ENCODE results near the gene ABCC2.

Gene ABCC2

DNA sequence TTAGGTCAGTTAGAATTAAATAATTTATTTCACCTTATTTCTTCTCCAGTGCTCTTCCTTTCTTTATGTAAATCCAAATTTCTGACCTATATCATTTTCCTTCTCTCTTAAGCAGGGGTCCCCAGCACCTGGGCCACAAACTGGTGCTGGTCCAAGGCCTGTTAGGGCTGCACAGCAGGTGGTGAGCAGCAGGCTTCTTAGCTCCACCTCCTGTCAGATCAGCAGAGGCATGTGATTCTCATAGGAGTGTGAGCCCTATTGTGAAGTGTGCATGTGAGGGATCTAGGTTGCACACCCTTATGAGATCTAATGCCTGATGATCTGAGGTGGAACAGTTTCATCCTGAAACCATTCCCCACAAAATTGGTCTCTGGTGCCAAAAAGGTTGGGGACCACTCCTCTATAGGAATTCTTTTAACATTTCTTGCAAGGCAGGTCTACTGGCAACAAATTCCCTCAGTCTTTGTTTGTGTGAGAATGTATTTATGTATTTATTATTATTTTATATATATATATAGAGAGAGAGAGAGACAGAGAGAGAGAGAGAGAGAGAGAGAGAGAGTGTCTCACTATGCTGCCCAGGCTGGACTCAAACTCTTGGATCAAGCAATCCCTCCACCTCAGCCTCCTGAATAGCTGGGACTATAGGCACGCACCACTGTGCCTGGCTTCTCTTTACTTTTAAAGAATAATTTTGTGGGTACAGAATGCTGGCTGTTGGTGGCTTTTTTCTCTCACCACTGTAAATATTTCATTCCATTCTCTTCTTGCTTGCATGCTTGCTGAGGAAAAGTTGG is 4.3 kb upstream of the ABCC2 start:
- peak; percentile 38 for DNase-seq

DNA sequence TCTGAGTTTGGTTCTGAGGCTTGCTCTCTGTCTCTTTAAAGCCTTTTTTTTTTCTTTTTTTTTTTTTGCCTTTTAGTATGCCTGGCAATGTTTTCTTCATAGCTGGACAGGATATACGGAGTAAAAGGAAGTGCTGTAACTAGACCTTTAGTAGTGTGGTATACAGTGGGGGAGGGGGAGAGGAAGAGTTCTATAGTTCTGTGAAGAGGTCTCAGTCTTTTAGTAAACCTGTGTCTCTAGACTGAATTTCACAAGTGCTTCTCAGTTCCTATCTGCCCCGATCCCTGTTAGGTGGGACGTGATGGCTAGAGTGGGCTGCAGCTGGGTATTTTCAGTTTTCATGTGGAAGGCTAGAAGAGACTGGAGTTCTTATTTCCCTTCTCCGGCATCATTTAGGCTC is 3.1 kb upstream of the ABCC2 start:
- DNase-seq = peak; percentile 73

DNA sequence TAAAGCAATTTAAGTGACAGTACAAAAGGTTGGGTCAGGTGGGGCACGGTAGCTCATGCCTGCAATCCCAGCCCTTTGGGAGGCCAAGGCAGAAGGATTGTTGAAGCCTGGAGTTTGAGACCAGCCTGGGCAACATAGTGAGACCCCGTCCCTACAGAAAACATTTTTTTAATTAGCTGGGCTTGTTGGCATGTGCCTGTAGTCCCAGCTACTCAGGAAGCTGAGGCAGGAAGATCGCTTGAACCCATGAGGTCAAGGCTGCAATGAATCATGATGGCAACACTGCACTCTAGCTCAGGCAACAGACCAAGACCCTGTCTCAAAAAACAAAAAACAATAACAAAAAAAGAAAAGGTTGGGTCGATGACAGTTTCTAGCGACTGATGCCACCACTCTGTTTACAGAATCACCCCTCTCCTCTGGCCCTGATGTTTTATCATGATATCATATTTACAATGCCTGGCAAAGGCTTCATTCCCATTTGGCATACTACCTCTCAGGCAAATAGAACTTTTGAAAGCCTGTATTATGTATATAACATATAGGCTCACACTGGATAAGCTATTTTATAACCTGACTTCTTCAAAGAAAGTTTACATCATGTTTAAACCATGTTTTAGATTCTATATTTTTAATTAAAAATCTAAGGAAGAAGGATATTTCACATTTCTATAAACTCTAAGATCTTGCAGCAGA is 558 bp upstream of the ABCC2 start:
- no peak for DNase-seq

DNA sequence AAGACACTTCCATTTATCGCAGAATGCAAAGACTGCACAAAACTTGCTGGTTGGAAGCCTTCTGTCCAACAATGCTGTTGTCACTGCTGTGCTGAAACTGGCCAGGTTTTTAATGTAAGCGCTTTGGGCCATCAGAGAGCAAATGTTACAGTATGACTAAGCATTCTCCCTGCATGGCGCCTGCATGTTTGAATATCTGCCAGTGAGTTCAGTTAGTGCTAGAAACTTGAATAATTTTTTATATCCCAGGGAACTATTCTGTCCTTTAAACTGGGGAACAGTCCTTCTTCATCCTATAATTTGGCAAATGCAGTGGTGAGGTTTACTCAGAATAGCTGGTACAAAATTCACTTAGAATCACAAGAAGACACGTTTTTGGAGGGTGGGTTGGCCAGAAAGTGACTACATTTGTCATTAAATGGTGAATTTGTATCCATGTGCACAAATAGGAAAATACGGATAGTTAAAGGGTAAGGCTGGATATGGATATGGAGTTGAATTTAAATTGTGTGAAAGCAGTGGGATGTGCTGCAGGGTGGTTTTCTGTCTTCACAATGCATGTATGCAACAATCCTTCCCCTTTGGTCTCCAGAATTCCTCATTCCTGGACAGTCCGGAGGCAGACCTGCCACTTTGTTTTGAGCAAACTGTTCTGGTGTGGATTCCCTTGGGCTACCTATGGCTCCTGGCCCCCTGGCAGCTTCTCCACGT is 1.7 kb downstream of the ABCC2 start:
- peak; percentile 80 for DNase-seq

DNA sequence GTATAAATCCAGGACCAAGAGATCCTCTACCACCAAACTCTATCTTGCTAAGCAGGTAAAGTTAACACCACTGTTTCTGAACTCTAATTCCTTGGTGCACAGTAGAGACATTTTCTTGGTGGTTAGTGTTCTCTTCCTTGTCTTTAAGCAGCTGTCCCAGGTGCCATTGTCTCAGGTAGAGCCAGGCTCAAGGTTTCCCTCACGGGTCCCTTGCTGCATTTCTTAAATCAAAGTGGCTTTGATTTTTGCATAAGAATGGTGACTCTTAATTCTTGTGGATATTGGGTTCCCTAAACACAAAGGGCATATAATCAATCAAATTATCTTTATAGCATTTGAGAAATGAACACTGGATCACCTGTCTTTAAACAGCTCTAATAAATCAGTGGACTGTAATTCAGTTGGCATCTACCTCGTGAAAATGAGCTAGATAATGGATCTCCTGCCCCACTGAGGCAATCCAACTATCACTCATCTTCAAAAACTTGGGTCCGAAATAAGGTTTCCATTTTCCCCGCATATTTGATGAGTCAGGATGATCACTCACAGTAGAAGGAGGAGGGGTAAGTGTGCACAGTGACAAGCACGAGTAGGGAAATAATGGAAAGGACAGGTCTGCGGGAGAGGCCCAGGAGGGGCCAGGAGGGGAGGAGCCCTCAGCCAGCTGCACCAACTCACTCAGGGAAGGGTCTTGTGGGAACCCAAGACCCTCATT is 2.4 kb downstream of the ABCC2 start:
- peak; percentile 63 for DNase-seq

DNA sequence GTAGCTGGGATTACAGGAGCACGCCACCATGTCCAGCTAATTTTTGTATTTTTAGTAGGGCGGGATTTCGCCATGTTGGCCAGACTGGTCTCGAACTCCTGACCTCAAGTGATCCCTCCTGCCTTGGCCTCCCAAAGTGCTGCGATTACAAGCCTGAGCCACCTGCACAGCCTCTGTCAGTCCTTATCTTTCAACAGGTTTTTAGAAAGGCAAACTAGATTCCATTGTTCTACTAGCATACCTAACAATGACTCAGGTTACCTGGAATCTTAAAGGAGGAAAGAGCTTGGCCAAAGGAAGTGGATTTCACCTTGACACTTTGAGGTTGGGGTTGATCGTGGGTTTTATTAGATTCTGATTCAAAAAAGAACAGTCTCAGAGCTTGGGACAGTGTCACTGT is 3.2 kb downstream of the ABCC2 start:
- no peak for DNase-seq

DNA sequence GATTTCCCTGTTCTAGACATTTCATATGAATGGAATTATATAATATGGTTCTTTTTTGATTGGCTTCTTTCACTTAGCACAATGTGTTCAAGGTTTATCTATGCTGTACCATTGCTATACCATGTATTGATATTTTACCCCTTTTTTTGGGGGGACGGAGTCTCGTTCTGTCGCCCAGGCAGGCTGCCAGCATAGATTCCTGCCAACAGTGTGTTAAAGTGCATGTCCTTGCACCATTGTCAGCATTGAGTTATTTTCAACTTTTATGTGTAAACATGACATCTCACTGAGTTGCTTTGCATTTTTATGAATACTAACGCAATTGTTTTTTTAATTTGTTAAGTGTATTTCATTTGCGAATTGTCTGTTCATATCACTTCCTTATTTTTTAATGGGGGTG is 4.9 kb downstream of the ABCC2 start:
- no peak for DNase-seq

DNA sequence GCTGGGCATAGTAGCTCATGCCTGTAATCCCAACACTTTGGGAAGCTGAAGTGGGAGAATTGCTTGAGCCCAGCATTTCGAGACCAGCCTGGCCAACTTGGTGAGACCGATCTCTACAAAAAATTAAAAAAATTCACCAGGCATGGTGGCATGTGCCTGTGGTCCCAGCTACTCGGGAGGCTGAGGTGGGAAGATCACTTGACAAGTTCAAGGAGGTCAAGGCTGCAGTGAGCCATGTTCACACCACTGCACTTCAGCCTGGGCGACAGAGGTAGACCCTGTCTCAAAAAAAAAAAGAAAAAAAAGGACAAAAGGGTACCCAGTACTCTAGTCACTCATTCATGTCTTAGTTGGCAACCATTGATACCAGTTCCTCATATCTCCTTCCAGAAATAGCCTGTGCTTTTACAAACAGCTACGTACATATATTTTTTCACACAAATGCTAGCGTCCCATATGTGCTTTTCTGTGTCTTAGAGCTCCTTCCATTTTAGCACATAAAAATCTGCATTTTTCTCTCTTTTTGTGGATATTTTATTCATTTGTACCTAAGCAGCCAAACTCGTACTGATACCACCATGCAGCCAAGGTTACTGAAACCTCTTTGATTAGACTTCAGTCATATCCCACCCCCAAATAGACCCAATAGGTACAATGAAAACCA is 5.5 kb downstream of the ABCC2 start:
- DNase-seq = no peak

DNA sequence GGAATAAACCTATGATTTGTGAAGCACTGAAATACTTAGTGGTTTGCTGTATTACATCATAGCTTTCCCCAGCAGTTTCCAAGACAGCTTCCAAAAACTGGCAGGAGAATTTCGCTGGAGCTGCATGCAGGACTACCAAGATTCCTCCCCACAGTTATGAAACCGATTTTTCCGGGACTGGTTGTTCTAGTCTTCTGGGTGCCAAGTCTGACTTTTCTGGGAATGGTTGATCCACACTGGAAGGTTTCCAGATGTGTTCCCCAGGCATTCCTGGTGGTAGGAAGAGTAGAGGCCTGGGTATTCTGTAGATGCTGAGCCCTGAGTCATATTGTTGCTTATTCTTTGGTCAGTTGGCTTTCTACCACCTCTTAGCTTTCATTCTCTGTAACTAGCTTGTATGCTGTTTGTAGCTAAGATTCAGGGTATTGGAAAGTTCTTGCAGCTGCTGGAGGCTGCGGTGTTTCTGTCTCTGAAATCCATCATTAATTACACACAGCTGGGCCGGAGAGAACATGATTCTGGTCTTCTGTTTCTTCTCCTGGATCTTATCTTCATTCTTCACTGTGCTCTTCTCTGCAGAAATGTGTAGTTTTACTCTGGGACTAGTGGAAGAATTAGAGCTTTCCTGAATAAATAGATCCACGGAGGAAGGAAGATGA is 6.3 kb downstream of the ABCC2 start:
- peak; percentile 81 for DNase-seq

DNA sequence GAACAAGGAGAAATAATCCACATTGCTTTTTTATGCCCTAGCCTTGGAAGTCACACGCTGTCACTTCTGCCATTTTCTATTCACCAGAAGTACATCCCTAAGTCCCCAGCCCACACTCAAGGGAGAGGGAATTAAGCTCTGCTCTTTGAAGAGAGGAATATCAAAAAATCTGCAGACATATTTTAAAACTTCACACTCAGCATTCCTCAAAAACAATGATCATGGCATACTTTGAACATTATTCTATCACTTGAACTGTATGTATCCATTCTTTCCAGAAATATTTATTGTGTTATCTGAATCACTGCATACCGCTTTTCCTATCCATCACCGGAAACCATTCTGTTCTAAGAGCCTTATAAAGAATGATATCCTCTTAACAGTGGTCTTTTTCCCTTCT is 9.4 kb downstream of the ABCC2 start:
- DNase-seq = no peak

DNA sequence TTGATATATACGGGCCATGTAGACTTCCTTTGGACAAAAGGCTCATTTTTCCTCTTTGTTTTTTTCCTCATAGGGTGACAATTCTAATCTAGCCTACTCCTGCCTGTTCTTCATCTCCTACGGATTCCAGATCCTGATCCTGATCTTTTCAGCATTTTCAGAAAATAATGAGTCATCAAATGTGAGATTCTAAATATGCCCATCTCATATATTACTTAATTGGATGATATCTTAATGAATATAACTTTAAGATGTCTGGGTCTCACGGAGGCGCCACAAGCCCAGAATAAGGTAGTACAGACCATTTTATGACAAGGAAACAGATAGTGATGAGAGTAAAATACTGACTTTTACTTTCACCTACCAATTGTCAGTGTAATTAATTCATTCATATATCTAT is 11.4 kb downstream of the ABCC2 start:
- no peak for DNase-seq

DNA sequence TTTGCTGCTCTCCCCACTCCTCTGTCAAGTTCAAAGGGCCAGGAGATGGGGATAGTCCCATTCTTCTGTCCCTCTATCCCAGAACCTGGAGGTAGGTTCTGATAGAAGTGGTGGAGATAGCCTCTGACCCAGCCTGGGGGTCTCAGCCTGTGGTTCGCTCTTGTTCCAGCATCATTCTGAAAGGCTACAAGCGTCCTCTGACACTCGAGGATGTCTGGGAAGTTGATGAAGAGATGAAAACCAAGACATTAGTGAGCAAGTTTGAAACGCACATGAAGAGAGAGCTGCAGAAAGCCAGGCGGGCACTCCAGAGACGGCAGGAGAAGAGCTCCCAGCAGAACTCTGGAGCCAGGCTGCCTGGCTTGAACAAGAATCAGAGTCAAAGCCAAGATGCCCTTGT is 14.5 kb downstream of the ABCC2 start:
- no peak for DNase-seq

DNA sequence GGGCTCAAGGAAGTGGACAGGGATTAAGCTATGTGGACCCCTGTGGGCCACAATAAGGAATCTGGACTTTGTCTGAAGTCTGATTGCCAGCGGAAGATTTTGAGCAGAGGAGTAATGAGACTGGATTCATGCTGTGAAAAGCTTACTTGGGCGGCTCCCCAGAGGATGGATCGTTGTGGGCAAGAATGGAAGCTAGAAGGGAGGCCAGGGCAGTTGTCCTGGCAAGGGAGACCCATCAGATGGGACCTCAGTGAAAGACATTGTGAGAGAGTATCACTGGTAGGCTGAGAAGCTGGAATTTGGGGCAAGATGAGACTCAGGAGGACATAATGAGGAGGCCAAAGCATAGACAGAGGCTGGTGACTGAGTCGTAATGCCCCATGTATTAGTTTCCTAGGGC is 15.6 kb downstream of the ABCC2 start:
- DNase-seq = no peak

DNA sequence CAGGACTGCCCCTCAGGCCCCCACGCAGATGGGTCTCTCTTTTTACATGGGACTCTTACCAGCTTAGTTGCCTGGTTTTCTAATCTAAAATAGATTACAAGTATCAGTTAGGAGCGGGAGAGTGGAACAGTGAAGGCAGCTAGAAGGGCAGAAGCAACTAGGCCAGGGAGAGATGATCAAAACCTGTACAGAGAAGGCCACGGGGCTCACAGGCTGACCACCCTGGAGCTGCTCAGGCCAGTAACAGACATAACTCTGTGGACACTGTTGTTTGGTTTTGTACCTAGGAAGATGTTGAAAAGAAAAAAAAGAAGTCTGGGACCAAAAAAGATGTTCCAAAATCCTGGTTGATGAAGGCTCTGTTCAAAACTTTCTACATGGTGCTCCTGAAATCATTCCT is 16.5 kb downstream of the ABCC2 start:
- no peak for DNase-seq

DNA sequence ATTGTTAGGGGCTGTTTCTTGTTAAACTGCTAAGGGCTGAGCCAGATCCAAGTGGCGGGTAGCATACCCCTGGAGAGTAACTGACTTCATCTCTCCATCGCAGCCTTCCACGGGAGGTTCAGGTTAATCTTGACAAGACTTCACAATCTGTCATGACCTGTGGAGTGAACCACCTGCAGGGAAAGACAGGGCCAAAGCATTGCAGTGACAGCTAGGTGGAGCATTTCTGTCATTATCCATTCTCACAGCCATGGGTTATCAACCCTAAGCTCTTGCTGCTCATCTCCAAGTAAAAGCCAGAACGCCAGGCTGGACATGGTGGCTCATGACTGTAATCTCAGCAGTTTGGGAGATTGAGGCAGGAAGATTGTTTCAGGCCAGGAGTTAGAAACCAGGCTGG is 17.2 kb downstream of the ABCC2 start:
- no peak for DNase-seq

DNA sequence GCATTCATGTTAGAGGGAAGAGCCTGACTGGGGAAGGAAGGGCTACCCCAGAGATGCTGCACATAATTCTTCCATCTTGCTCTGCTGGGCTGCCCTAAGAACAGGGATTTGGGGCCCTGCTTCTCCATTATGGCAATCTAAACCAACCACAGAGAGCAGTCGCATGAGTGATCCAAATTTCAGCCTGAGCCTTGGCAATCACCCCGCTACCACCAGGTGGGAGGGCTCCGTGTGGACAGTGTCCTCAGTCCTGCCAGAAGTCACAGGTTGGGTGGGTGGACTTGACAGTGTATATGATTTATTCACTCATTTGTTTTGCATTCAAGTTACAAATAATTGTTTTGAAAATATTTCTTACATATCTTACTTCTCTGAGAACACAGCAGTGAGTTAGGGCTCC is 22.0 kb downstream of the ABCC2 start:
- no peak for DNase-seq

DNA sequence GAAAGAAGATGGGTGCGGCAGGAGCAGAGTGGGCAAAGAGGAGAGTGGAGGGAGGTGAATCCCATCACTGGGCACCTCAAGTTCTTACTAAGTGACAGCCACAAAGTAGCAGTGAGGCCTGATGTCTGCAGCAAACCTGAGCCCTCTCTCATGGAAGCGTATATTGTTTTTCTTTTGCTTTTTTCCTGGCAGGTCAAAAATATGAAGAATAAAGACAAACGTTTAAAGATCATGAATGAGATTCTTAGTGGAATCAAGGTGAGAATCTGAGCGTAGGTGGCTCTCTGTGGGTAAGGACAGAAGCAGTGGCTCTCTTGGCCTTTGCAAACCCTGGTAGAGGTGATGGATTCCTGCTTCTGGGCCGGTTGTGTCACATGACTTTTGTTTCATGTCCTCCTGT is 22.8 kb downstream of the ABCC2 start:
- no peak for DNase-seq

DNA sequence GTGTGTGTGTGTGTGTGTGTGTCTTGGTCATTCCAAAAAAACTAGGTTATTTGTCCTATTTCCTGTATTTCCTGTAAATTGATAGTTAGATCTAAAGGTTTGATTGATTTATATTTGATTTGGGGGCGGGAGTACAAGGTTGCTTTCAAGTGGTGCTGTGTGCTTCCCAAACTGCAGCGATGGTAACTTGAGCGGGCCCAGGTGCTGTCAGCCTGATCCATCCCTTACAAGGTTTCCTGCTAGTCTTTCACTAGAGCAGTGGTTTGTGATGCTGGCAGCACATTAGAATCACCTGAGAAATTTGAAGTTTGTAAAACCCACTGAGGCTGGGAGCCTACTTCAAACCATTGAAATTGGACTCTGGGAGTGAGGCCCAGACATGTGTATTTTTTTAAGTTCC is 23.7 kb downstream of the ABCC2 start:
- DNase-seq = no peak

DNA sequence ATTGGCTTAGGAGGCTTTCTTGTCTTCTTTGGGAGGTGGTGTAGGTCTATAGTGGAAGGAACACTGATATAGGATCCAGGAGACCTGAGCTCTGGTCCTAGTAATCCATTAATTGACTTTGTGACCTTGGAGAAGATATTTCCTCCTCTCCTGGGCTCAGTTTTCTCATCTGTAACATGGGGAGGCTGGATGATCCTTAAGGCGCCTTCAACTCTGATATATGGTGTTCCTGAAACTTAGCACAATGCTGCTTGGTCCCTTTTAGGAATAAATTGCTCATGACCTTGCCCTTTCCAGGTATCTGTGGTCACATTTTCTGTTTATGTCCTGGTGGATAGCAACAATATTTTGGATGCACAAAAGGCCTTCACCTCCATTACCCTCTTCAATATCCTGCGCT is 25.3 kb downstream of the ABCC2 start:
- DNase-seq = no peak

DNA sequence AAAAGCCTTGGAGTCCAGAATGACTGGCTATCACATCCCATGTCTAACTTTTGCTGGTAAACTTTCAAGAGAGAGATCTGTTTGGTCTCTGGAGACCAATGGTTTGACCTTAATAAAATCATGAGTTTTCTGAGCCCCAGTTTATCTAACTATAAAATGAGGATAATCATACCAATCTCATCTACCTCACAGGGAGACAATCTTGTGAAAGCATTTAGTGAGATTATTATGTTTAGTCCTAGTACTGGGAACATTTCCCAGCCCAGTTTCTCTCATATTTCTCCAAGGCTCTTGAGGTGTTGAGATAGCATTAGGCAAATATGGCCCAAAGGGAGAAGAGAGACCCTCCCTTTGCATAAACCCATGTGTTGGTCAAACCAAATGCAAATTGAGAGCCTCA is 25.8 kb downstream of the ABCC2 start:
- DNase-seq = no peak

DNA sequence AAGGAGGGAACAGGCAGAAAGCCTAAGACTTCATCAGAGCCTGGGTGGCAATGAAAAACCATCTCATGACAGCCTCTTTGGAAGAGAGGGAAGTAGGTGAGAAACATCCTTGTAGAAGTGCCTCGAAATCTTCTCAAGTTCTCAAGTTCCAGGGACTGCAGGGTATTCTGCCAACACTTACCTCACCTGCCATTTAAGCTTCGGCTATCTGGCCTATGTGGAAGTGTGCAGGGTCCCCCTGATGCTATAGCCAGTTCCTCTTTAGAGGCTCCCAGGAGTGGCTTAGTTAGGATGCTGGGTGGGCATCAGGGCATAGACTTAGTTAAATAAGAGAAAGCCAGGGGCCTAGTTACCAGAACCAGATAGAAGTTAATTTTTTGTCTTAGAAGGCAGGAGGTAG is 27.0 kb downstream of the ABCC2 start:
- DNase-seq = no peak

DNA sequence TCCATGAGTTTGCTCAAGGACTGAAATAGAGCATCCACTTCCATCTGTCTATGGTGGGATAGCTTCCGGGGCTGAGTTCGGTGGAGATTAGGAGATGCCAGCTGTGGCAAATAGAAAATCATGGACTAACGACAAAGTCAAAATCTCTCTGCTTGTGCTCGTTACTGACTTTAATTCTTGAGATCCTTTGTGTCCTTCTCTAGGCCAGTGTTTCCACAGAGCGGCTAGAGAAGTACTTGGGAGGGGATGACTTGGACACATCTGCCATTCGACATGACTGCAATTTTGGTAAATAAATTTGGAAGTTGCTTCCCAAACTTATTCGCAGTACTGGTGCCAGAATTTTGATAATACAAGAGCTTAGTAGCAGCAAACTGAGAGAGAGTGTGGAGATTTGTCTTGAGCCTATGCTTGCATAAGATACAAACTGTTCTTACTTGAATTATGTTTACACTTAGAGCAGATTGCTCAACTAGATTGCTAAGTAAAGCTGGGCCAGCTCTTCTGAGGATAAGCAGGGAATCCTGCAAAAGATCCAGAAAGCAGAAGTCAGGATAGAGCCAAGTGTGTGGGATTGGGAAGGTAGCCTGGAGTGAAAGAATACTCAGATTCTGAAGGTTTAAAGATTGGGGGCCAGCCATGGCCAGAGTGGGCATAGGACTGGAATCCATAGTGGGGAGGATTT is 27.6 kb downstream of the ABCC2 start:
- peak; percentile 46 for DNase-seq

Data from HCEC 1CT (cell line).